Measurements from ENCODE around the gene FAM110C. TPM values are rescaled to one million over a fixed set of nuclear protein-coding genes. Genes with fewer than 3 reads are reported as not detected.

The FAM110C gene
- total RNA-seq, 4 donors from 2014 or later, result 10.7 to 22.0 (median 17.6) TPM

- no peaks in the 10 kb centered on the region for H3K9me3 ChIP-seq
- no peak for DNase-seq (ENCODE audit: low spot score in 2 of 2)
- peaks cover 31% of the 10 kb centered on the region for H3K27me3 ChIP-seq
- WGBS, result 57% methylated on average over 5 of the region's 5 CpGs
- no peak overlapping the region for H3K27ac ChIP-seq
- H3K36me3 ChIP-seq, result no peaks in the 10 kb centered on the region
- no peak for TF ChIP-seq POLR2A (IDR thresholded peaks at IDR 0.05)
- no peak for TF ChIP-seq EP300 (IDR thresholded peaks at IDR 0.05)
- TF ChIP-seq, protein P1, sequence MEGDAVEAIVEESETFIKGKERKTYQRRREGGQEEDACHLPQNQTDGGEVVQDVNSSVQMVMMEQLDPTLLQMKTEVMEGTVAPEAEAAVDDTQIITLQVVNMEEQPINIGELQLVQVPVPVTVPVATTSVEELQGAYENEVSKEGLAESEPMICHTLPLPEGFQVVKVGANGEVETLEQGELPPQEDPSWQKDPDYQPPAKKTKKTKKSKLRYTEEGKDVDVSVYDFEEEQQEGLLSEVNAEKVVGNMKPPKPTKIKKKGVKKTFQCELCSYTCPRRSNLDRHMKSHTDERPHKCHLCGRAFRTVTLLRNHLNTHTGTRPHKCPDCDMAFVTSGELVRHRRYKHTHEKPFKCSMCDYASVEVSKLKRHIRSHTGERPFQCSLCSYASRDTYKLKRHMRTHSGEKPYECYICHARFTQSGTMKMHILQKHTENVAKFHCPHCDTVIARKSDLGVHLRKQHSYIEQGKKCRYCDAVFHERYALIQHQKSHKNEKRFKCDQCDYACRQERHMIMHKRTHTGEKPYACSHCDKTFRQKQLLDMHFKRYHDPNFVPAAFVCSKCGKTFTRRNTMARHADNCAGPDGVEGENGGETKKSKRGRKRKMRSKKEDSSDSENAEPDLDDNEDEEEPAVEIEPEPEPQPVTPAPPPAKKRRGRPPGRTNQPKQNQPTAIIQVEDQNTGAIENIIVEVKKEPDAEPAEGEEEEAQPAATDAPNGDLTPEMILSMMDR (IDR thresholded peaks at IDR 0.05), result no peak
- no peak for TF ChIP-seq POLR2AphosphoS5 (IDR thresholded peaks at IDR 0.05)
- peaks cover 37% of the 10 kb centered on the region for H3K4me1 ChIP-seq
- H3K4me3 ChIP-seq, result no peak overlapping the region
Observed at GRCh38 chr2:42788-43187, 3.5 kb downstream of the FAM110C start.

DNA sequence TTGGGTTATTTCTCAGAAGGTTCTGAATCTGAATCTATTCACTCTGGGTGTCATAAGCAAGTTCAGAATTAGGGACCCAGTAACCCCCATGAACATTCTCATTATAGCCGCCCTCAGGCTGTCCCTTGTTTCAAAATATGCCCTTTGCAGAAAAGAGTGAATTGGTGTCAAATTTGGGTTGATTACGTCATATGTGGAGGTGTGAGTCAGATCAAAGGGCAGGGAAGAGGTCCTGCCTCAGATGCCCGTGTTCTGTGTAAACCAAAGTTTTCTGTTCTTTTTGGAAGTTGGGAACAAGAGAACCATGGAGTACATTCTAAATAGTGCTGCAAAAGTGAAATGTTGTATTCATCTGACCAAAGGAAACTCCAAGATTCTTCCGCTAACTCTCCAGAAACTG lies 5.8 kb downstream of the FAM110C start:
- TF ChIP-seq POLR2AphosphoS5 (IDR thresholded peaks at IDR 0.05), result no peak
- TF ChIP-seq EP300 (IDR thresholded peaks at IDR 0.05), result no peak
- DNase-seq (ENCODE audit: low spot score in 2 of 2), result no peak
- H3K27ac ChIP-seq, result no peak overlapping the region
- WGBS, result 72% methylated on average over 4 of the region's 4 CpGs
- no peaks in the 10 kb centered on the region for H3K36me3 ChIP-seq
- H3K4me3 ChIP-seq, result no peak overlapping the region
- no peaks in the 10 kb centered on the region for H3K9me3 ChIP-seq
- peaks cover 35% of the 10 kb centered on the region for H3K4me1 ChIP-seq
- peaks cover 10% of the 10 kb centered on the region for H3K27me3 ChIP-seq

DNA sequence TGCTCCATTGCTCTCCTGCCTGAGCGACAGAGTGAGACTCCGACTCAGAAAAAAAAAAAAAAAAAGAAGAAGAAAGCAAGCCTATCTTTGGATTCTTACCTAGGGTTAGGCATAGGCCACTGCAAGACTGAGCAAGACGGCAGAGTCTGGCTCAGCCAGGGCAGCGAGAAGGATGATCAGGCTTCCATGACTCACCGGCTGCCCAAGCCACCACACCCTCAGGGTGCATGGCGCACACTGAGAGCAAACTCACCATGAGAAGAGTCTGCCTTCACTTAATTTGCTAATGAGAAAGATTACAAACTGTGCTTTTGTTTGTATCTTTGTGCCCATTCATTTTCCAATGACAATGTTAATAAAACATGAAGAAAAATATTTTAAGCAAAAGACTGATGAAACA lies 8.2 kb downstream of the FAM110C start:
- Histone ChIP-seq H3K27ac (peak overlapping the region; percentile 61), H3K9me3 (no peaks in the 10 kb centered on the region), H3K36me3 (no peaks in the 10 kb centered on the region), H3K4me1 (peaks cover 41% of the 10 kb centered on the region), H3K4me3 (no peak overlapping the region), H3K27me3 (peaks cover 4% of the 10 kb centered on the region)
- TF ChIP-seq POLR2AphosphoS5 (IDR thresholded peaks at IDR 0.05) (peak in 1 of 3 donors; percentile 11), POLR2A (IDR thresholded peaks at IDR 0.05) (no peak)
- DNase-seq (ENCODE audit: low spot score in 2 of 2), result no peak
- 66% methylated on average over 6 of the region's 6 CpGs for WGBS

- no peaks in the 10 kb centered on the region for H3K27me3 ChIP-seq
- H3K4me1 ChIP-seq, result peaks cover 52% of the 10 kb centered on the region
- no peak overlapping the region for H3K4me3 ChIP-seq
- H3K27ac ChIP-seq, result no peak overlapping the region
- WGBS, result 73% methylated on average over 1 of the region's 1 CpG
- H3K9me3 ChIP-seq, result no peaks in the 10 kb centered on the region
- TF ChIP-seq, protein P1 (IDR thresholded peaks at IDR 0.05), result no peak
- no peak for TF ChIP-seq POLR2AphosphoS5 (IDR thresholded peaks at IDR 0.05)
- no peak for DNase-seq (ENCODE audit: low spot score in 2 of 2)
- H3K36me3 ChIP-seq, result no peaks in the 10 kb centered on the region
Observed at GRCh38 chr2:36318-36717, 10.0 kb downstream of the FAM110C start.

DNA sequence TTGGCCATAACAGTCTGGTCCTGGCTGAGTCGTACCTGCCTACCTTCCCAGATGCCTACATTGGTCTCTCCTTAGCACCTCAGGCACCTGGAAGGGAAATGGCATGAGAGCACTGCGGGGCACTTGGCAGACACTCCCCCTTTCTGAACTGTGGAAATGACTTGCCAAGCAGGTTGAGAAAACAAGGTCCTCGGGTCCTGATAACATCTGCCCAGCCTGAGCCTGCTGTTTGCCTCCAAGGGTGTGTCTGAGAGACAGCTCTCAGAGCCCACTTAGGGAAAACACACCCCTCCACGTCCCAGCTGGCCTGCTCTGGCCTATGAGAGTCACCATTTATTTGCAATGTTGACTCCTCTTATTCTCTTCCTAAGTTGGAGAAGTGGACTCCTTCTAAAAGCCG lies 10.5 kb downstream of the FAM110C start:
- Histone ChIP-seq H3K27ac (no peak overlapping the region), H3K27me3 (no peaks in the 10 kb centered on the region), H3K4me1 (peaks cover 52% of the 10 kb centered on the region), H3K36me3 (no peaks in the 10 kb centered on the region), H3K9me3 (no peaks in the 10 kb centered on the region), H3K4me3 (no peak overlapping the region)
- TF ChIP-seq POLR2AphosphoS5 (IDR thresholded peaks at IDR 0.05), result no peak
- no peak for TF ChIP-seq POLR2A (IDR thresholded peaks at IDR 0.05)
- no peak for TF ChIP-seq EP300 (IDR thresholded peaks at IDR 0.05)
- TF ChIP-seq, protein P1 (IDR thresholded peaks at IDR 0.05), result no peak
- DNase-seq (ENCODE audit: low spot score in 2 of 2), result no peak
- 34% methylated on average over 3 of the region's 5 CpGs for WGBS

- TF ChIP-seq EP300 (IDR thresholded peaks at IDR 0.05) (no peak), POLR2AphosphoS5 (IDR thresholded peaks at IDR 0.05) (peak in 1 of 3 donors; percentile 31)
- no peaks in the 10 kb centered on the region for H3K27me3 ChIP-seq
- no peak for DNase-seq (ENCODE audit: low spot score in 2 of 2)
- no peaks in the 10 kb centered on the region for H3K9me3 ChIP-seq
- H3K4me1 ChIP-seq, result peaks cover 52% of the 10 kb centered on the region
- H3K36me3 ChIP-seq, result no peaks in the 10 kb centered on the region
- no peak overlapping the region for H3K4me3 ChIP-seq
- 38% methylated on average over 7 of the region's 7 CpGs for WGBS
- no peak overlapping the region for H3K27ac ChIP-seq
Observed at GRCh38 chr2:33620-34019, 12.7 kb downstream of the FAM110C start.

DNA sequence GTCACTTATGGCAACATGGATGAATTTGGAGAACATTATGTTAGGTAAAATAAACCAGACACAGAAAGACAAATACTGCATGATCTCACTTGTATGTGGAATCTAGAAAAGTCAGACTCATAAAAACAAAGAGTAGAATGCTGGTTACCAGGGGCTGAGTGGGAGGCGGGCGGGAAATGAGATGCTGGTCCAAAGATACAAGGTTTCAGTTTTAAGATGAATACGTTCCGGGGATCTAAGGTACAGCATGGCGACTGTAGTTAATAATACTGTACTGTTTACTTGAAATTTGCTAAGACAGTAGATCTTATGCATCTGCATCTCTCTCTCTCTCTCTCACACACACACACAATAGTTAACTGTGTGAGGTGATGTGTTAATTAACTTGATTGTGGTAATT lies 14.2 kb downstream of the FAM110C start:
- no peak for TF ChIP-seq POLR2A (IDR thresholded peaks at IDR 0.05)
- TF ChIP-seq, protein P1 (IDR thresholded peaks at IDR 0.05), result no peak
- TF ChIP-seq EP300 (IDR thresholded peaks at IDR 0.05), result no peak
- no peak for TF ChIP-seq POLR2AphosphoS5 (IDR thresholded peaks at IDR 0.05)
- Histone ChIP-seq H3K4me1 (peaks cover 44% of the 10 kb centered on the region), H3K27ac (no peak overlapping the region), H3K4me3 (no peak overlapping the region), H3K9me3 (no peaks in the 10 kb centered on the region), H3K36me3 (no peaks in the 10 kb centered on the region), H3K27me3 (no peaks in the 10 kb centered on the region)
- WGBS, result 87% methylated on average over 5 of the region's 5 CpGs
- no peak for DNase-seq (ENCODE audit: low spot score in 2 of 2)

Data from suprapubic skin (tissue), 4 donors.